ENCODE data around the gene FXYD2. TPM values are rescaled to one million over a fixed set of nuclear protein-coding genes. Genes with fewer than 3 reads are reported as not detected.

FXYD2 gene
- polyA plus RNA-seq, 1 experiment = not detected

DNA sequence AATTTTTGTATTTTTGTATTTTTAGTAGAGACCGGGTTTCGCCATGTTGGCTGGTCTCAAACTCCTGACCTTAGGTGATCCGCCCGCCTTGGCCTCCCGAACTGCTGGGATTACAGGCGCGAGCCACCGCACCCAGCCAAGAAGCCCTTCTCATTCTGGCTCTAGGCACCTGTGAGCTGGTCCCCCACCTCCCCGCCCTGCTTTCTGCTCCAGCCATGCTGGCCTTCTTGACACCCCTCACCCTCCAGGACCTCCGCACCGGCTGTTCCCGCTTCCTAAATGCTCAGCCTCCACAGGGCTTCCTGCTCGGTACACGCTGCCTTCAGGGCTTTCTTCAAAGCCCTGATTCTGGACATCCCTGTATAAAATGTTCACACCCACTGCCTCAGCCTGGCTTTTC lies 5.5 kb upstream of the FXYD2 start:
- ChIA-PET POLR2A (no interaction called here), CTCF (interaction anchor here (0.5 to 3.5 kb wide), 3 partner anchors 12 to 1330 kb away, joined by 3 to 38 read pairs (median 3); no protein-coding TSS in a partner anchor)
- H3K9me3 ChIP-seq (ENCODE audit: control insufficient read depth, insufficient read depth, low read length) = no peaks in the 10 kb centered on the region; the same call in 1 of the 2 replicates
- DNase-seq (ENCODE audit: low read depth, low spot score) = no peak
- H3K27me3 ChIP-seq (ENCODE audit: control insufficient read depth, insufficient read depth, low read length) = peaks cover 22% of the 10 kb centered on the region
- H3K27ac ChIP-seq (ENCODE audit: low read depth, low read length) = no peak overlapping the region
- TF ChIP-seq, protein P1, sequence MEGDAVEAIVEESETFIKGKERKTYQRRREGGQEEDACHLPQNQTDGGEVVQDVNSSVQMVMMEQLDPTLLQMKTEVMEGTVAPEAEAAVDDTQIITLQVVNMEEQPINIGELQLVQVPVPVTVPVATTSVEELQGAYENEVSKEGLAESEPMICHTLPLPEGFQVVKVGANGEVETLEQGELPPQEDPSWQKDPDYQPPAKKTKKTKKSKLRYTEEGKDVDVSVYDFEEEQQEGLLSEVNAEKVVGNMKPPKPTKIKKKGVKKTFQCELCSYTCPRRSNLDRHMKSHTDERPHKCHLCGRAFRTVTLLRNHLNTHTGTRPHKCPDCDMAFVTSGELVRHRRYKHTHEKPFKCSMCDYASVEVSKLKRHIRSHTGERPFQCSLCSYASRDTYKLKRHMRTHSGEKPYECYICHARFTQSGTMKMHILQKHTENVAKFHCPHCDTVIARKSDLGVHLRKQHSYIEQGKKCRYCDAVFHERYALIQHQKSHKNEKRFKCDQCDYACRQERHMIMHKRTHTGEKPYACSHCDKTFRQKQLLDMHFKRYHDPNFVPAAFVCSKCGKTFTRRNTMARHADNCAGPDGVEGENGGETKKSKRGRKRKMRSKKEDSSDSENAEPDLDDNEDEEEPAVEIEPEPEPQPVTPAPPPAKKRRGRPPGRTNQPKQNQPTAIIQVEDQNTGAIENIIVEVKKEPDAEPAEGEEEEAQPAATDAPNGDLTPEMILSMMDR (IDR thresholded peaks at IDR 0.05; ENCODE audit: low read depth, low read length) = no peak
- no peak overlapping the region for H3K4me3 ChIP-seq (ENCODE audit: low read depth, low read length)

DNA sequence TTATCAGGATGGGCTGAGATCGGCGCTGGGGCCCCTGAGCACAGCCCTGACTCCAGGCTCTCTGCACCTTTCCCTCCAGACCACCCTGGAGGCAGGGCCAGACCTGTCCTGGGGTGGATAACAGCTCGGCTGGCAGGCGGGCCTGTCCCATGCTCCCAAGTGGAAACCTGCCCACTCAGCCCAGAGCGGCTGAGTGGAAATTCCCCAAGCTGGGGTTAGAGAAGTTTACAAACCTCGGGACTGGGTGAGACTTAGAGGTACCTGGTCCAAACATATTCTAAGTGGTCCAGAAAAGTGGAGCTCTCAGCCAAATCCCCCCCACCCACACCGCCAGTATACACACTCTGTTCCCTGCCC lies 4.8 kb upstream of the FXYD2 start:
- Histone ChIP-seq H3K9me3 (ENCODE audit: control insufficient read depth, insufficient read depth, low read length) (no peaks in the 10 kb centered on the region; the same call in 1 of the 2 replicates), H3K27me3 (ENCODE audit: control insufficient read depth, insufficient read depth, low read length) (peaks cover 21% of the 10 kb centered on the region), H3K27ac (ENCODE audit: low read depth, low read length) (no peak overlapping the region), H3K4me3 (ENCODE audit: low read depth, low read length) (no peak overlapping the region)
- ChIA-PET POLR2A (no interaction called here), CTCF (interaction anchor here (0.5 to 3.5 kb wide), 2 partner anchors 12 to 1329 kb away, joined by 3 to 38 read pairs; no protein-coding TSS in a partner anchor)
- TF ChIP-seq, protein P1 (IDR thresholded peaks at IDR 0.05; ENCODE audit: low read depth, low read length) = no peak
- DNase-seq (ENCODE audit: low read depth, low spot score) = no peak

DNA sequence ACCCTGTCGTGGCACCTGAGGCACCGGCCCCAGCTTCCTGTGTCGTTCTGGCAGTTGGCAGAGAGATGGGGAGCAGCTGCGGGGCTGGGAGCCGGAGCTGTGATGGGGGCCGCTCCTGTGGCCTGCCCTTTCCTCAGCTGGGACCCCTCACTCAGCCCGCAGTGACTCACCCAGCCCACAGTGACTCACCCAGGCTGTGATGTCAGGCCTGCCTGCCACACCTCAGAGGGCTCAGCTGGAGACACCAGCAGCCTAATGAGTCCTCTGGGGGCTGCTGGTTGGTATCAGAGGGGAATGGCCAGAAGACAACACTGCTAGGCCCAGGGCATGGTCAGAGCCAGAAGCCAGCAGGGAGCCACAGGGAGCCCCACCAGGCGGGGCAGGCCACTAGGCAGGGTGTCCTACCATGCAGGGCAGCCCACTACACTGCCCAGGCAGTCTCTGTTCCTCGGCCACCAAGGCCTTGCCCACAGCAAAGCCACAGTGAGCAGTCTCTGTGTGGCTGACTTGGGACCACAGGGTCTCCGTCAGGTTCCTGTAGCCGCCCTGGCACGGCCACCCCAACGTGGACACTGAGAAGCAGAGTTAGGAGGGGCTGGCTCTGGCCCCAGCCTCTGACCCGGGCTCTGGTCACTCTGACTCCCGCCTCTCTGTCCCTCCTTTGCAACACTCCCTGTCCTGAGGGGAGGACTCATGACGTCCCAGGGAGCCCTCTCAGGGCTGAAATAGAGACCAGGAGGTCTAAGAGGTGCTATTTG lies 4.2 kb upstream of the FXYD2 start:
- ChIA-PET CTCF (interaction anchor here (1.2 to 3.5 kb wide), 4 partner anchors 11 to 118 kb away, joined by 3 to 38 read pairs (median 8); no protein-coding TSS in a partner anchor), POLR2A (interaction anchor here (0.5 to 0.7 kb wide), 2 partner anchors 12 to 76 kb away, joined by 3 read pairs; no protein-coding TSS in a partner anchor)
- peaks cover 16% of the 10 kb centered on the region for H3K27me3 ChIP-seq (ENCODE audit: control insufficient read depth, insufficient read depth, low read length)
- no peaks in the 10 kb centered on the region; the same call in 1 of the 2 replicates for H3K9me3 ChIP-seq (ENCODE audit: control insufficient read depth, insufficient read depth, low read length)
- TF ChIP-seq, protein P1 (IDR thresholded peaks at IDR 0.05; ENCODE audit: low read depth, low read length) = no peak
- H3K27ac ChIP-seq (ENCODE audit: low read depth, low read length) = no peak overlapping the region
- no peak overlapping the region for H3K4me3 ChIP-seq (ENCODE audit: low read depth, low read length)
- peak; percentile 51 for DNase-seq (ENCODE audit: low read depth, low spot score)

DNA sequence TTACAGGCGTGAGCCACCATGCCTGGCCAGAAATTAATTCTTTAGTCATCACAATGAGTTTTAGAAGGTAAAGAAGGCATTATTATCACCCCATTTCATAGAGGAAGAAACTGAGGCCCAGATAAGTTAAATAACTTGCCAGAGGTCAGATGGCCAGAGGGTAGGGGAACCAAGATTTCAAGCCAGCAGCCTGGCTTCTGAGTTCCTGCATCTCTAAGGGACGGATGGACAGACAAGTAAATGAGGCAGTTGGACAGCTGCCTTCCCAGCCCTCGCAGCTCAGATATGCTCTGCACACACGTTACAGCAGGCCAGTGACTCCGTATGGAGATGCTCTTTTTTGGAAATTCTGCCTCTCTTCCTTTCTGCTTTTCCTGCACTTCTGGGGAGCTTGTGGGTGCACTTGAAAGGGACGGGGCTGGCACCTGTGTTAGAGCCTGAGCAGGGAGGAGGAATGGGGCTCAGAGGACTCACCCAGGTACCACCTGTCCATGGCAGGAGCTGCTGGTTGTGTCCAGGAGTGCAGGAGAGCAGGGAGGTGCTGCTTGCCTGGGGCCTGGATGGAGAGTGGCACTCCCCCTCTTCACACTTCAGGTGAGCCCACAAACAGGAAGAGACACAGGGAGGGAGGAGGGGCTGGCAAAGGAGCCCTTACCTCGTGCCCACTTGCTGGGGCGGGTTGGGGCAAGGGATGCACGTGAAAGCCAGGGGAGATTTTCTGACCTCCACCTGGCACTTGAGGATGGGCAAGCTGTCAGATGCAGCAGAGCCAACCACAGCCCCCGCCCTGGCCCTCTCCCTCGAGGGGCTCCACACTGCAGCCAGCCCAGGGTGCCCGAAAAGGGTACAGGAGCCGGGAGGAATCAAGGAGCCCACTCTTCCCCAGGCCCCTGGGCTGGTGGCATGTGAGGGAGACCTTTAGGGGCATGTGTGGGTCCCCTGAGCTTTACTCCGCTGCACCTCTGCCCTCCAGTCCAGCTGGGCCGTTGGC lies 3.3 kb upstream of the FXYD2 start:
- Histone ChIP-seq H3K4me3 (ENCODE audit: low read depth, low read length) (no peak overlapping the region), H3K27ac (ENCODE audit: low read depth, low read length) (no peak overlapping the region), H3K9me3 (ENCODE audit: control insufficient read depth, insufficient read depth, low read length) (no peaks in the 10 kb centered on the region; the same call in 1 of the 2 replicates), H3K27me3 (ENCODE audit: control insufficient read depth, insufficient read depth, low read length) (peaks cover 10% of the 10 kb centered on the region)
- TF ChIP-seq, protein P1 (IDR thresholded peaks at IDR 0.05; ENCODE audit: low read depth, low read length) = no peak
- ChIA-PET POLR2A (no interaction called here), CTCF (interaction anchor here (0.6 to 3.5 kb wide), 6 partner anchors 10 to 1061 kb away, joined by 3 to 38 read pairs (median 6); no protein-coding TSS in a partner anchor)
- no peak for DNase-seq (ENCODE audit: low read depth, low spot score)

Data from AG04450 (cell line).